Measurements from ENCODE around the gene DBP. TPM values are rescaled to one million over a fixed set of nuclear protein-coding genes. Genes with fewer than 3 reads are reported as not detected.

DBP gene
- total and polyA plus RNA-seq, 2 of the 13 experiments (the other 11 are each of a cell fraction or from before 2014, with no cell fraction given), result 1.7 to 5.8 TPM

DNA sequence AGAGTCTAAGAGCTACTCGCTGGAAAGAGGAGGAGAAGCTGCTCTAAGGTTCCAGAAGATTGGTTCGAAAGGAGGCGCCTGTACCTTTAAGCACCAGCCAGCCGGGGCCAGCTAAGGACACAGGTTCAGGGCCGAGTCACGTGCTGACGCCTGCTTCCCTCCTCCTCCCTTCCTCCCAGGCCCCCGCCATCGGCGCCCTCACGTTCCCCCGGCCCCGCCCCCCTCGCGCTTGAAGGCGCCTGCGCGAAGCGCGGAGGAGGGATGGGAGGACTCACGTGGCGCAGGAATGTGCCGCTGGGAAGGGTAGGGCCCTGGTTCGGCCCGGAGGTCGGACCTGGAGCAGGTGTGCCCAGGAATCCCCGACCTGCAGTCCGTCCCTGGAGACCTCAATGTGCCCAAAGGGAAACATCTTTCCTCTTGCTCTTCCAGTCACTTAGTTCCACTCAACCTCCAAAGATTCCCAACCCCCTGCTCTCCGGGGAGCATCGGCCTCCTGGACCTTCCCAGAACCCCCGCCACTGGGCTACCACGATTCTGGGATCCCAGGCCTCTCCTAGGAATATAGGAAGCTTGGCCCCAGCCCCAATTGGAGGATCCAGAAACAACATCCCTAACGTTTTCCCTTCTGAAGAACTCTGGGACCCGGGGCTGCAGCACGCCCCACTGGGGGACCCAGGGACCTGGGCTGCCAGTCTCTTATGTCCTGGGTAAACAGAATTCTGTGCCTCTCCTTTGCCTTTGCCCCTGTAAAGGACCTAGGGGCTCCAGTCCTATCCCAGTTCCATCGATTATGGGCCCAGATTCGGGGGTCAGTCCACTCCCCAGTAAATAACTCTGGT is 2.5 kb downstream of the DBP start (continued):
- TF ChIP-seq, protein P1, sequence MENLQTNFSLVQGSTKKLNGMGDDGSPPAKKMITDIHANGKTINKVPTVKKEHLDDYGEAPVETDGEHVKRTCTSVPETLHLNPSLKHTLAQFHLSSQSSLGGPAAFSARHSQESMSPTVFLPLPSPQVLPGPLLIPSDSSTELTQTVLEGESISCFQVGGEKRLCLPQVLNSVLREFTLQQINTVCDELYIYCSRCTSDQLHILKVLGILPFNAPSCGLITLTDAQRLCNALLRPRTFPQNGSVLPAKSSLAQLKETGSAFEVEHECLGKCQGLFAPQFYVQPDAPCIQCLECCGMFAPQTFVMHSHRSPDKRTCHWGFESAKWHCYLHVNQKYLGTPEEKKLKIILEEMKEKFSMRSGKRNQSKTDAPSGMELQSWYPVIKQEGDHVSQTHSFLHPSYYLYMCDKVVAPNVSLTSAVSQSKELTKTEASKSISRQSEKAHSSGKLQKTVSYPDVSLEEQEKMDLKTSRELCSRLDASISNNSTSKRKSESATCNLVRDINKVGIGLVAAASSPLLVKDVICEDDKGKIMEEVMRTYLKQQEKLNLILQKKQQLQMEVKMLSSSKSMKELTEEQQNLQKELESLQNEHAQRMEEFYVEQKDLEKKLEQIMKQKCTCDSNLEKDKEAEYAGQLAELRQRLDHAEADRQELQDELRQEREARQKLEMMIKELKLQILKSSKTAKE (CRISPR knock-in tag; IDR thresholded peaks at IDR 0.05; ENCODE audit: borderline replicate concordance), result no peak
- TF ChIP-seq CBX1 (IDR thresholded peaks at IDR 0.05; ENCODE audit: low read depth) (peak; percentile 88), KLF9 (CRISPR knock-in tag; IDR thresholded peaks at IDR 0.05; ENCODE audit: low read depth) (peak; percentile 92), JUNB (CRISPR knock-in tag; IDR thresholded peaks at IDR 0.05; ENCODE audit: borderline replicate concordance) (no peak), KDM5A (IDR thresholded peaks at IDR 0.05; ENCODE audit: borderline replicate concordance, low read length) (no peak; the same call in 1 of the 2 replicates), XBP1 (CRISPR knock-in tag; IDR thresholded peaks at IDR 0.05) (no peak), SP2 (CRISPR knock-in tag; IDR thresholded peaks at IDR 0.05) (no peak), ZNF260 (CRISPR knock-in tag; IDR thresholded peaks at IDR 0.05; ENCODE audit: borderline replicate concordance, low read depth) (no peak), ZNF468 (CRISPR knock-in tag; IDR thresholded peaks at IDR 0.05) (no peak), RAD51 (IDR thresholded peaks at IDR 0.05; ENCODE audit: borderline replicate concordance) (peak; percentile 63; the same call in 1 of the 2 replicates), ZNF782 (CRISPR knock-in tag; IDR thresholded peaks at IDR 0.05; ENCODE audit: borderline replicate concordance) (0 out of 2 replicates have a peak, but pooled peaks have one; percentile 25), PPARG (CRISPR knock-in tag; conservative IDR thresholded peaks at IDR 0.05) (no peak; the same call in 1 of the 2 replicates)
- TF ChIP-seq, protein P2, sequence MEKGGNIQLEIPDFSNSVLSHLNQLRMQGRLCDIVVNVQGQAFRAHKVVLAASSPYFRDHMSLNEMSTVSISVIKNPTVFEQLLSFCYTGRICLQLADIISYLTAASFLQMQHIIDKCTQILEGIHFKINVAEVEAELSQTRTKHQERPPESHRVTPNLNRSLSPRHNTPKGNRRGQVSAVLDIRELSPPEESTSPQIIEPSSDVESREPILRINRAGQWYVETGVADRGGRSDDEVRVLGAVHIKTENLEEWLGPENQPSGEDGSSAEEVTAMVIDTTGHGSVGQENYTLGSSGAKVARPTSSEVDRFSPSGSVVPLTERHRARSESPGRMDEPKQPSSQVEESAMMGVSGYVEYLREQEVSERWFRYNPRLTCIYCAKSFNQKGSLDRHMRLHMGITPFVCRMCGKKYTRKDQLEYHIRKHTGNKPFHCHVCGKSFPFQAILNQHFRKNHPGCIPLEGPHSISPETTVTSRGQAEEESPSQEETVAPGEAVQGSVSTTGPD (CRISPR knock-in tag; IDR thresholded peaks at IDR 0.05), result no peak
- TF ChIP-seq, protein P3, sequence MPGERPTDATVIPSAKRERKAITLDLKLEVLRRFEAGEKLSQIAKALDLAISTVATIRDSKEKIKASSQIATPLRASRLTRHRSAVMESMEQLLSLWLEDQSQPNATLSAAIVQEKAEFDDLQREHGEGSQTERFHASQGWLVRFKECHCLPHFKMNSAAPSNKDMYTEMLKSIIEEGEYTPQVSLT (CRISPR knock-in tag; IDR thresholded peaks at IDR 0.05; ENCODE audit: borderline replicate concordance, low read depth), result no peak
- TF ChIP-seq, protein P4, sequence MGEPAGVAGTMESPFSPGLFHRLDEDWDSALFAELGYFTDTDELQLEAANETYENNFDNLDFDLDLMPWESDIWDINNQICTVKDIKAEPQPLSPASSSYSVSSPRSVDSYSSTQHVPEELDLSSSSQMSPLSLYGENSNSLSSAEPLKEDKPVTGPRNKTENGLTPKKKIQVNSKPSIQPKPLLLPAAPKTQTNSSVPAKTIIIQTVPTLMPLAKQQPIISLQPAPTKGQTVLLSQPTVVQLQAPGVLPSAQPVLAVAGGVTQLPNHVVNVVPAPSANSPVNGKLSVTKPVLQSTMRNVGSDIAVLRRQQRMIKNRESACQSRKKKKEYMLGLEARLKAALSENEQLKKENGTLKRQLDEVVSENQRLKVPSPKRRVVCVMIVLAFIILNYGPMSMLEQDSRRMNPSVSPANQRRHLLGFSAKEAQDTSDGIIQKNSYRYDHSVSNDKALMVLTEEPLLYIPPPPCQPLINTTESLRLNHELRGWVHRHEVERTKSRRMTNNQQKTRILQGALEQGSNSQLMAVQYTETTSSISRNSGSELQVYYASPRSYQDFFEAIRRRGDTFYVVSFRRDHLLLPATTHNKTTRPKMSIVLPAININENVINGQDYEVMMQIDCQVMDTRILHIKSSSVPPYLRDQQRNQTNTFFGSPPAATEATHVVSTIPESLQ (CRISPR knock-in tag; conservative IDR thresholded peaks at IDR 0.05), result no peak
- TF ChIP-seq, protein P5, sequence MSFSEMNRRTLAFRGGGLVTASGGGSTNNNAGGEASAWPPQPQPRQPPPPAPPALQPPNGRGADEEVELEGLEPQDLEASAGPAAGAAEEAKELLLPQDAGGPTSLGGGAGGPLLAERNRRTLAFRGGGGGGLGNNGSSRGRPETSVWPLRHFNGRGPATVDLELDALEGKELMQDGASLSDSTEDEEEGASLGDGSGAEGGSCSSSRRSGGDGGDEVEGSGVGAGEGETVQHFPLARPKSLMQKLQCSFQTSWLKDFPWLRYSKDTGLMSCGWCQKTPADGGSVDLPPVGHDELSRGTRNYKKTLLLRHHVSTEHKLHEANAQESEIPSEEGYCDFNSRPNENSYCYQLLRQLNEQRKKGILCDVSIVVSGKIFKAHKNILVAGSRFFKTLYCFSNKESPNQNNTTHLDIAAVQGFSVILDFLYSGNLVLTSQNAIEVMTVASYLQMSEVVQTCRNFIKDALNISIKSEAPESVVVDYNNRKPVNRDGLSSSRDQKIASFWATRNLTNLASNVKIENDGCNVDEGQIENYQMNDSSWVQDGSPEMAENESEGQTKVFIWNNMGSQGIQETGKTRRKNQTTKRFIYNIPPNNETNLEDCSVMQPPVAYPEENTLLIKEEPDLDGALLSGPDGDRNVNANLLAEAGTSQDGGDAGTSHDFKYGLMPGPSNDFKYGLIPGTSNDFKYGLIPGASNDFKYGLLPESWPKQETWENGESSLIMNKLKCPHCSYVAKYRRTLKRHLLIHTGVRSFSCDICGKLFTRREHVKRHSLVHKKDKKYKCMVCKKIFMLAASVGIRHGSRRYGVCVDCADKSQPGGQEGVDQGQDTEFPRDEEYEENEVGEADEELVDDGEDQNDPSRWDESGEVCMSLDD (CRISPR knock-in tag; IDR thresholded peaks at IDR 0.05; ENCODE audit: borderline replicate concordance), result no peak
- TF ChIP-seq, protein P6, sequence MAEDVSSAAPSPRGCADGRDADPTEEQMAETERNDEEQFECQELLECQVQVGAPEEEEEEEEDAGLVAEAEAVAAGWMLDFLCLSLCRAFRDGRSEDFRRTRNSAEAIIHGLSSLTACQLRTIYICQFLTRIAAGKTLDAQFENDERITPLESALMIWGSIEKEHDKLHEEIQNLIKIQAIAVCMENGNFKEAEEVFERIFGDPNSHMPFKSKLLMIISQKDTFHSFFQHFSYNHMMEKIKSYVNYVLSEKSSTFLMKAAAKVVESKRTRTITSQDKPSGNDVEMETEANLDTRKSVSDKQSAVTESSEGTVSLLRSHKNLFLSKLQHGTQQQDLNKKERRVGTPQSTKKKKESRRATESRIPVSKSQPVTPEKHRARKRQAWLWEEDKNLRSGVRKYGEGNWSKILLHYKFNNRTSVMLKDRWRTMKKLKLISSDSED (CRISPR knock-in tag; IDR thresholded peaks at IDR 0.05), result no peak

Measured in HepG2 (cell line).